NCI-H1105 treated with DMSO at 0.1 percent for 48 hours (cell line): ENCODE data around the gene SLC38A5.
"Not testable (repeated sequence)": the region's sequence is repeated elsewhere in the genome, so short reads cannot be mapped to it uniquely, and the experiment has no call there.

Source experiments
- DNase-seq: peaks from one replicate; lab custom pipeline; 2025; lab: John Stamatoyannopoulos, UW

Gene SLC38A5

GRCh38 chrX:48468693-48469691 lies 1.1 kb downstream of the SLC38A5 start:
- DNase-seq, result no peak

- DNase-seq, result no peak
Measured at GRCh38 chrX:48468247-48468671, 1.8 kb downstream of the SLC38A5 start.

GRCh38 chrX:48467281-48467761 lies 2.7 kb downstream of the SLC38A5 start:
- DNase-seq, result no peak

GRCh38 chrX:48466696-48467095 lies 3.4 kb downstream of the SLC38A5 start:
- DNase-seq, result no peak

GRCh38 chrX:48465336-48465933 lies 4.6 kb downstream of the SLC38A5 start:
- no peak for DNase-seq

GRCh38 chrX:48461830-48462229 lies 8.2 kb downstream of the SLC38A5 start:
- DNase-seq, result no peak

GRCh38 chrX:48460606-48461005 lies 9.5 kb downstream of the SLC38A5 start:
- no peak for DNase-seq

GRCh38 chrX:48460031-48460430 lies 10.0 kb downstream of the SLC38A5 start:
- DNase-seq, result no peak

- no peak for DNase-seq
Measured at GRCh38 chrX:48459483-48459882, 10.6 kb downstream of the SLC38A5 start.

GRCh38 chrX:48458711-48459110 lies 11.3 kb downstream of the SLC38A5 start:
- no peak for DNase-seq

- DNase-seq, result no peak
Measured at GRCh38 chrX:48456628-48457331, 13.3 kb downstream of the SLC38A5 start.

- no peak for DNase-seq
Measured at GRCh38 chrX:48451708-48452107, 18.4 kb downstream of the SLC38A5 start.

- DNase-seq, result no peak
Measured at GRCh38 chrX:48450076-48450475, 20.0 kb downstream of the SLC38A5 start.

GRCh38 chrX:48447201-48447600 lies 22.9 kb downstream of the SLC38A5 start:
- not testable (repeated sequence) for DNase-seq

- DNase-seq, result not testable (repeated sequence)
Measured at GRCh38 chrX:48433713-48434112, 36.3 kb downstream of the SLC38A5 start.

GRCh38 chrX:48430166-48430565 lies 39.9 kb downstream of the SLC38A5 start:
- not testable (repeated sequence) for DNase-seq

- DNase-seq, result not testable (repeated sequence)
Measured at GRCh38 chrX:48429606-48430005, 40.5 kb downstream of the SLC38A5 start.

GRCh38 chrX:48427027-48427716 lies 42.9 kb downstream of the SLC38A5 start:
- not testable (repeated sequence) for DNase-seq

GRCh38 chrX:48411860-48412259 lies 58.2 kb downstream of the SLC38A5 start, which contains the start of gene SSX4B:
SSX4B (minus strand) TSS chrX:48411960; CDS start chrX:48411372, 588 bp downstream.
- not testable (repeated sequence) for DNase-seq
